Activated B cell treated with CpG ODN at 0.5 μM for 24 hours (primary cell): Measurements from ENCODE around the gene FARP1. TPM values are rescaled to one million over a fixed set of nuclear protein-coding genes. Genes with fewer than 3 reads are reported as not detected.

Source experiments
- ATAC-seq: fragments of 200-7000 bp; cut with Tn5 transposase; one replicate; pipeline ENCODE4 v1.10.0; 2021; ENCODE audit warnings: low read depth, mild to moderate bottlenecking, moderate library complexity
- CTCF ChIA-PET: fragments of 350-600 bp; sonication (Branson Sonifier 250); formaldehyde crosslinking; loops from one replicate; lab custom pipeline; 2021; ENCODE audit warnings: antibody characterized with exemption; lab: Charles Lee
- POLR2A ChIA-PET: fragments of 350-600 bp; sonication (Branson Sonifier 250); formaldehyde crosslinking; loops from one replicate; lab custom pipeline; 2021; ENCODE audit warnings: antibody characterized with exemption; lab: Charles Lee
- DNase-seq: peaks from one replicate; pipeline ENCODE4 v3.0.0; 2022
- H3K27ac Mint-ChIP-seq: one replicate; pipeline ENCODE4 v1.8.0; 2020; ENCODE audit warnings: mixed read lengths
- H3K27me3 Mint-ChIP-seq: one replicate; pipeline ENCODE4 v1.8.0; 2021; ENCODE audit warnings: mixed read lengths
- H3K36me3 Mint-ChIP-seq: one replicate; pipeline ENCODE4 v1.8.0; 2021; ENCODE audit warnings: low read depth, mixed read lengths
- H3K4me1 Mint-ChIP-seq: one replicate; pipeline ENCODE4 v1.8.0; 2021; ENCODE audit warnings: mixed read lengths
- H3K4me3 Mint-ChIP-seq: one replicate; pipeline ENCODE4 v1.8.0; 2020; ENCODE audit warnings: mild to moderate bottlenecking, mixed read lengths
- H3K9me3 Mint-ChIP-seq: one replicate; pipeline ENCODE4 v1.8.0; 2020; ENCODE audit warnings: mixed read lengths
- CTCF ChIP-seq: fragments of 200-600 bp; IDR thresholded peaks from one replicate; pipeline ENCODE4 v1.8.0; 2022; ENCODE audit warnings: antibody characterized with exemption, mild to moderate bottlenecking
- intact Hi-C: fragments of 100-400 bp; cut with micrococcal nuclease; formaldehyde crosslinking; loops from one replicate; pipeline ENCODE4 v1.15.1; 2024
- total RNA-seq: library from RNA; stranded (reverse); gene quantifications from 2 replicates; pipeline ENCODE4 v1.2.3, GENCODE V29; 2022

FARP1 gene
- total RNA-seq, 1 donor from 2014 or later = 2.1 TPM

GRCh38 chr13:98403076-98403475, 260.2 kb downstream of the FARP1 start:
- H3K36me3 Mint-ChIP-seq = no peaks in the 10 kb centered on the region
- DNase-seq = no peak
- ATAC-seq = no peak
- intact Hi-C loops = no loop called here
- no peaks in the 10 kb centered on the region for H3K9me3 Mint-ChIP-seq
- peaks cover 6% of the 10 kb centered on the region for H3K27me3 Mint-ChIP-seq
- POLR2A ChIA-PET = no interaction called here
- no peak overlapping the region for H3K27ac Mint-ChIP-seq
- TF ChIP-seq CTCF = no peak
- CTCF ChIA-PET = no interaction called here
- no peaks in the 10 kb centered on the region for H3K4me1 Mint-ChIP-seq
- no peak overlapping the region for H3K4me3 Mint-ChIP-seq

GRCh38 chr13:98405107-98405571, 262.2 kb downstream of the FARP1 start:
- H3K9me3 Mint-ChIP-seq = no peaks in the 10 kb centered on the region
- ChIA-PET CTCF (interaction anchor here (2.1 kb wide), 1 partner anchor 248 kb away, joined by 9 read pairs; no protein-coding TSS in a partner anchor), POLR2A (no interaction called here)
- no peak for TF ChIP-seq CTCF
- no peak overlapping the region for H3K27ac Mint-ChIP-seq
- peaks cover 5% of the 10 kb centered on the region for H3K27me3 Mint-ChIP-seq
- DNase-seq (no peak), ATAC-seq (no peak)
- H3K36me3 Mint-ChIP-seq = no peaks in the 10 kb centered on the region
- intact Hi-C loops = no loop called here
- H3K4me1 Mint-ChIP-seq = no peaks in the 10 kb centered on the region
- H3K4me3 Mint-ChIP-seq = no peak overlapping the region

GRCh38 chr13:98405690-98406344, 262.9 kb downstream of the FARP1 start:
- peaks cover 5% of the 10 kb centered on the region for H3K27me3 Mint-ChIP-seq
- intact Hi-C loops = no loop called here
- CTCF ChIA-PET = interaction anchor here (2.1 kb wide), 1 partner anchor 248 kb away, joined by 9 read pairs; no protein-coding TSS in a partner anchor

GRCh38 chr13:98406427-98406826, 263.5 kb downstream of the FARP1 start:
- ChIA-PET CTCF (interaction anchor here (2.1 kb wide), 1 partner anchor 247 kb away, joined by 9 read pairs; no protein-coding TSS in a partner anchor), POLR2A (no interaction called here)
- intact Hi-C loops = no loop called here
- Mint-ChIP-seq H3K9me3 (no peaks in the 10 kb centered on the region), H3K36me3 (no peaks in the 10 kb centered on the region), H3K27me3 (peaks cover 5% of the 10 kb centered on the region), H3K4me1 (no peaks in the 10 kb centered on the region), H3K27ac (no peak overlapping the region), H3K4me3 (no peak overlapping the region)
- DNase-seq = no peak
- no peak for TF ChIP-seq CTCF
- ATAC-seq = no peak

More at GRCh38 chr13:98405690-98406344, 262.9 kb downstream of the FARP1 start:
- no peak for TF ChIP-seq CTCF
- Mint-ChIP-seq H3K9me3 (no peaks in the 10 kb centered on the region), H3K36me3 (no peaks in the 10 kb centered on the region), H3K4me3 (no peak overlapping the region), H3K27ac (no peak overlapping the region), H3K4me1 (no peaks in the 10 kb centered on the region)
- POLR2A ChIA-PET = no interaction called here
- ATAC-seq (no peak), DNase-seq (no peak)

GRCh38 chr13:98406971-98407370, 264.1 kb downstream of the FARP1 start:
- Mint-ChIP-seq H3K36me3 (no peaks in the 10 kb centered on the region), H3K27me3 (peaks cover 6% of the 10 kb centered on the region), H3K27ac (no peak overlapping the region), H3K4me1 (peaks cover 4% of the 10 kb centered on the region), H3K9me3 (no peaks in the 10 kb centered on the region), H3K4me3 (no peak overlapping the region)
- ATAC-seq (no peak), DNase-seq (no peak)
- CTCF ChIA-PET = interaction anchor here (2.1 kb wide), 1 partner anchor 247 kb away, joined by 9 read pairs; no protein-coding TSS in a partner anchor
- intact Hi-C loops = no loop called here
- TF ChIP-seq CTCF = no peak
- POLR2A ChIA-PET = no interaction called here
